ENCODE data around the gene RAB40C.
A peak's percentile ranks its signal among the peaks of the same experiment; 100 is the strongest.

Gene RAB40C

DNA sequence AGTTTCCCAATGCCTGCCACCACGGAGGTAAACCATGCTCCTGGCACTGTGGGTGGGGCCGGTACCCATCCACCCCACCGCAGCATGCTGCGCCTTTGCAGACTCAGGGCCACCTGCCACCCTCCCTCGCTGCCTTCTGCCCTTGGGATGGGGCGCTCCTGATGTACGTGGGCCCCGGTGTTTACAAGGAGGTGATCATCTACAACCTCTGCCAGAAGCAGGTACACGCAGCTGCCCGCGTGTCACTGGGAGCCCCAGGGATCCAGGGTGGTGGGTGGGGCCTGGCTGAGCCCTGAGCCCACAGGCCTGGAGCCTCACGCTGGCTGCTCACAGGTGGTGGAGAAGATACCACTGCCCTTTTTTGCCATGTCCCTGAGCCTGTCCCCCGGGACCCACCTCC, 76.7 kb downstream of the RAB40C start:
- no peak for DNase-seq (ENCODE audit: low read depth, low spot score)

DNA sequence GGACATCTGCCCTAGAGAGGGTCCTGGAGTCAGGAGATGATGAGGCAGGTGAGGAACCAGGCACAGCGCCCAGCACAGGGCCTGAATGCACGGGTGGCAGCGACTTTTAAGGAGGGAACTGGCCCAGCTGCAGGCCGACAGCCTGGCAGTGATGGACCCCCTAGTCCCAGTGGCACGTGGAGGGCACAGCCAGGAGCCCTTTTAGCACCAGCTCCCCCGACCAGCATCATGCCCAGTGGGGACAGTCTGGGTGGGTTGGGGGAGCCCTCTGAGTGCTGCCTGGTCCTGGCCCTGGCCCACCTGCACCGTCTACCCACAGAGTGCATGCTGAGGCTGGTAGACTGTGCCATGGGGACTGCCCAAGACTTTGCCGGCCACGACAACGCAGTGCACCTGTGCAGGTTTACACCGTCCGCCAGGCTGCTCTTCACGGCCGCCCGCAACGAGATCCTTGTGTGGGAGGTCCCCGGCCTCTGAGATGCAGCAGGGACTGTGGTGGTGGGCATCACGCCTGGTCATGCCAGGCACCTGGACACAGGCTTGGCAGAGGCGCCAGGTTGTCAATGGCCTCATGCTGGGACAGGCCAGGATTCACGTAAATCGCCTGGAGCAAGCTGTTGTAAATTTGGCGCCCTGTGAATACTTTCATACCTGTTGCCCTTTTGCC, 77.4 kb downstream of the RAB40C start:
- no peak for DNase-seq (ENCODE audit: low read depth, low spot score)

DNA sequence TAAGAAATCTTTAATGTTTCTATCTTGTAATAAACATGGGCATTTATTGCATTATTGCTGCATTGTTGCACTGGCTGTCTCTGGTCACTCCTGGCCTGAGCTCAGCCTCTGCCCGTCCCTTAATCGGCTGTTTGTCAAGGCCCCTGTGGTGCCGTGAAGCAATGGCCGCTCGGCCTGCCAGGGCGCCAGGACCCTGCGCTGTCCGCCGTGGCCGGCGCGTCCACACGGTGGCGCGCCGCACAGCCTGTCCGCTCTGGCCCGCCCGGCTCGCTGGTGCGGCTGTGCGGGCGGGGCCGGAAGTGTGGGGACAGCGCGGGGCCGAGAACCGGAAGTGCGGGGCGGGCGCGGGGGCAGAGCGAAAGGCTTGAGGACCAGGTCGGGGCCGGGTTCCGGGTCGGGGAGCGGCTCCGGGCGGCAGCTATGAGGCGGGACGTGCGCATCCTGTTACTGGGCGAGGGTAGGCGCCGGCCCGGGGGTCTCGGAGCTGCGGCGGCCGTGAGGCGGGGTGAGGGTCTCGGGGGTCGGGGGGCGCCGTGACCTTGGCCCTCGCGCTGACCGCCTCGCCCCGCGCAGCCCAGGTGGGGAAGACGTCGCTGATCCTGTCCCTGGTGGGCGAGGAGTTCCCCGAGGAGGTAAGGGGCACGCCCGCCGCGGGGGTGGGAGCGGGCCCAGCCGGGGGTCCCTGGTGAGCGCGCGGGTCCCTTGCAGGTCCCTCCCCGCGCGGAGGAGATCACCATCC, 78.1 kb downstream of the RAB40C start, which contains the start of gene RHOT2:
TSS of gene RHOT2 (plus strand) at position 353 of the 739 bp plus-strand sequence. CDS start at position 421, 68 bp downstream.
- peak; percentile 86 for DNase-seq (ENCODE audit: low read depth, low spot score)

DNA sequence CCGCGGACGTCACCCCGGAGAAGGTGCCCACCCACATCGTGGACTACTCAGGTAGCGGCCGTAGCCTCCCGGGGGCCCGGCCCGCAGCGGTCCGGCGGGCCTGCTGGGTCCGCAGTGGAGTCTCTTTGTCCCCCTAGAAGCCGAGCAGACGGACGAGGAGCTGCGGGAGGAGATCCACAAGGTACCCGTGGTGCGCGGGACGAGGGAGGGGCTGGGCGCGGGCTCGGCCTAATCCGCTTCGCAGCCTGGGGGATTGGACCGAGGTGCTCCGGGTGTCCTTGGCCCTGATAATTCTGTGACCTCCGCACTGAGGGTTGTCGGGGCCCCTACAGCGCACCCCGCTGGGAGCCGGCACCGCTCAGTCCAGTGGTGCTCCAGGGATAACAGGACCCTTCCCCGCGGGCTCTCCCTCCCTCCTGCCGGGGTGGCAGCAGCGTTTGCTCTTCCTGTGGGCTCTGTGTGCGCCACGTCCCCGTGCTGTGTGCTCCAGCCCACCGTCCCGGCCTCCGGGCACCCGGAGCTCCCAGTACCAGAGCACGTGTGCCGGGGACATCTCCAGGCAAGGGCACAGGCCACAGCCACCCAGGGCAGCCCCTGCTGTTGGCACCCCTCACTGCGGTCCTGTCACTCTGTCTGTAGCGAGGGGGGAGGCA, 78.8 kb downstream of the RAB40C start:
- DNase-seq (ENCODE audit: low read depth, low spot score), result no peak

DNA sequence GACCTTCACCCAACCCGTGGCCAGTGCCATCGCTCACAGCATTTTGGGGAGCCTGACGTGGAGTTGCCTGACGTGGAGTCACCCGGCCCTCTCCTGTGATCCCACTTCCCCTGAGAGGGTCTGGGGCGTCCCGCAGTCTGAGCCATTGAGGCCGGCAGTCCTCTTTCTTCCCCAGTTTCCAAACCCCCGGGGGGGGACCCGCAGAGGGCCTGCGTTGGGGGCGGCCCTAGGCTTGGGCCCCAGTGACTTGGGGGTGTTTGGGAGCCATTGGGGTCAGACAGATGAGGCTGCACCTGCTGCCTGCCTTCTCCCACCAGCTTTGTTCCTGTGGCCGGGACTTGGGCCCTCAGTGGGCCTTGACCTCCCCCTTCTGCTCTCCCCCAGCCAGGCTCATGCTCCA, 79.8 kb downstream of the RAB40C start:
- DNase-seq (ENCODE audit: low read depth, low spot score), result no peak

DNA sequence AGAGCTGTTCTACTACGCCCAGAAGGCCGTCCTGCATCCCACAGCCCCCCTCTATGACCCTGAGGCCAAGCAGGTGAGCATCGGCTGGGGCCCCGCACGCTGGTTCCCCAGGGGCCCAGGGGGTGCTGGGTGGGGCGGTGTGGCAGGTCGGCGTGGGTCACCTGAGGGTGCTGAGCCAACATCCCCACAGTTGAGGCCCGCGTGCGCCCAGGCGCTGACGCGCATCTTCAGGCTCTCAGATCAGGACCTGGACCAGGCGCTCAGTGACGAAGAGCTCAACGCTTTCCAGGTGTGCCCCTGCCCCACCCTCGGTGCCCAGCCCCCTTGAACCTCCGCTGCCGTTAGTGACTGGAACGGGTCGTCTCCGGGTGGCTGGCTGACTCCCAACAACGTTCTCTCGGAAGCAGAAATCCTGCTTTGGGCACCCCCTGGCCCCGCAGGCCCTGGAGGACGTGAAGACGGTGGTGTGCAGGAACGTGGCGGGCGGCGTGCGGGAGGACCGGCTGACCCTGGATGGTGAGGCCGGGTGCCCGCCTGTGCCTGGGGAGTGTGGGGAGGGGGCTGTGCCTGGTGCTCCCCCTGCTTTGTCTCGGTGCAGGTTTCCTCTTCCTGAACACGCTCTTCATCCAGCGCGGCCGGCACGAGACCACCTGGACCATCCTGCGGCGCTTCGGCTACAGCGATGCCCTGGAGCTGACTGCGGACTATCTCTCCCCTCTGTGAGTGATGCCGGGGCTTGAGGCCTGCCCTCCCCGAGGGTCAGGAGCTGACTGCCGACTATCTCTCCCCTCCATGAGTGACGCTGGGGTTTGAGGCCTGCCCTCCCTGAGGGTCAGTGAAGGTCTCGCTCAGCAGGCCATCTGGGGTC, 80.9 kb downstream of the RAB40C start:
- DNase-seq (ENCODE audit: low read depth, low spot score), result no peak

DNA sequence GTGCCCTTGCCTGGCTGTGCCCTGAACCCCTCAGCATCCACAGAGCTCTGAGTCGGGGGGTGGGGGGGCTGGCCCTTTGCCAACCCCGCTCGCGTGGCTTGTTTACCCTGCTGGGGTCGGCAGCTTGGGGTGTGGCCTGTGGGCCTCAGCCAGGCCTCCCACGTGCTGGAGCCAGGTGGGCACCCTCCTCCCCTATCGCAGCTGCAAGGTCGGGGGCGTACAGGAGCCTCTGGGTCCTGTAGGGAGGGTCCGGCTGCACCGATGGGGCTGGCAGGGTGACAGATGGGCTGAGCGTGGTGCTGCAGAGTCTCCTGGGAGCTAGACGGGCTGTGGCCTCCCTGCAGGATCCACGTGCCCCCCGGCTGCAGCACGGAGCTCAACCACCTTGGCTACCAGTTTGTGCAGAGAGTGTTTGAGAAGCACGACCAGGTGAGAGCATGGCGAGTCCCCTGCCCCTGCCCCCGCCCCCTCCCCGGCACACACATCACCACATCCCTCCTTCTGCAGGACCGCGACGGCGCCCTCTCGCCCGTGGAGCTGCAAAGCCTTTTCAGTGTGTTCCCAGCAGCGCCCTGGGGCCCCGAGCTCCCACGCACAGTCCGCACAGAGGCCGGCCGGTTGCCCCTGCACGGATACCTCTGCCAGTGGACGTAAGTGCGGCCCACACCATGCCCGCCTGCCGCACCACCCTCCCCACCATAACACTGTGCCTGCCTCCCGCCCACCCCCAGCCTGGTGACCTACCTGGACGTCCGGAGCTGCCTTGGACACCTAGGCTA, 81.7 kb downstream of the RAB40C start:
- DNase-seq (ENCODE audit: low read depth, low spot score), result no peak

DNA sequence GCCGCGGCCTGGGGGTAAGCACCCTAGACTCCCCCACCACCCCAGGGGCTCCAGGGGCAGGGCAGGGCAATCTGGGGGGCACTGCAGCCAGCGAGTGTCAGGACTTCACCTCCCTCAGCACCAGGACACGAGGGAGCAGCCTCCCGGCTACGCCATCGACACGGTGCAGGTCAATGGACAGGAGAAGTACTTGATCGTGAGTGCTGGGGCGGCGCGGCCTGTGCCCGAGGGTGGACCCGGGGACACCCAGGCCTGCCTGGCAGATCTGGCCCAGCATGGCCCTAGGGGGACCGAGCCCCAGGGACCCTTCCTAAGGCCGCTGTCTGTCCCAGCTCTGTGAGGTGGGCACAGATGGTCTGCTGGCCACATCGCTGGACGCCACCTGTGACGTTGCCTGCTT, 82.5 kb downstream of the RAB40C start:
- no peak for DNase-seq (ENCODE audit: low read depth, low spot score)

DNA sequence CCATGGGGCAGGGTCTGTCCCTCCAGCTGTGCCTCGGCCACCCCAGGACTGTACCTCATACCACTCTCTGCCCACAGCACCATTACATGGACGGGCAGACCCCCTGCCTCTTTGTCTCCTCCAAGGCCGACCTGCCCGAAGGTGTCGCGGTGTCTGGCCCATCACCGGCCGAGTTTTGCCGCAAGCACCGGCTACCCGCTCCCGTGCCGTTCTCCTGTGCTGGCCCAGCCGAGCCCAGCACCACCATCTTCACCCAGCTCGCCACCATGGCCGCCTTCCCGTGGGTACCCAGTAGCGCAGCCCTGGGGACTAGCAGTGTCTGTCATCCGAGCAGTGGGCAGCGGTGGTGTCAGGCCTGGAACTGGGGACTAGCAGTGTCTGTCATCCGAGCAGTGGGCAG, 83.0 kb downstream of the RAB40C start:
- DNase-seq (ENCODE audit: low read depth, low spot score), result no peak

DNA sequence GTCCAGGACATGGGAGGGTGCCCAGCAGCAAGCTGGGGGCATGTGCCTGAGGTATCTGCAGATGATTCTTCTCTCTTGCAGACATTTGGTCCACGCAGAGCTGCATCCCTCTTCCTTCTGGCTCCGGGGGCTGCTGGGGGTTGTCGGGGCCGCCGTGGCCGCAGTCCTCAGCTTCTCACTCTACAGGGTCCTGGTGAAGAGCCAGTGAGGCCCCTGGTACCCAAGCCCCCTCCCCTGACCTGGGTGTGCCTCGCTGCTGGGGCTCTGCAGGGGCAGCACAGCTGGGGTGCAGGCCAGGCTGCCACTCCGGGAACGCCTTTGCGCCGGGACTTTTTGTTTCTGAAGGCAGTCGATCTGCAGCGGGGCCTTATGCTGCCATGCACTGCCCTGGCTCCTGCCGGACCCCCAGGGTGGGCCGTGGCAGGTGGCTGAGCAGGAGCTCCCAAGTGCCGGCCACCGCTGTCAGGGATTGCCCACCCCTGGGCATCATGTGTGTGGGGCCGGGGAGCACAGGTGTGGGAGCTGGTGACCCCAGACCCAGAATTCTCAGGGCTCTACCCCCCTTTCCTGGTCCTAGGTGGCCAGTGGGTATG, 83.6 kb downstream of the RAB40C start:
- DNase-seq (ENCODE audit: low read depth, low spot score), result no peak

DNA sequence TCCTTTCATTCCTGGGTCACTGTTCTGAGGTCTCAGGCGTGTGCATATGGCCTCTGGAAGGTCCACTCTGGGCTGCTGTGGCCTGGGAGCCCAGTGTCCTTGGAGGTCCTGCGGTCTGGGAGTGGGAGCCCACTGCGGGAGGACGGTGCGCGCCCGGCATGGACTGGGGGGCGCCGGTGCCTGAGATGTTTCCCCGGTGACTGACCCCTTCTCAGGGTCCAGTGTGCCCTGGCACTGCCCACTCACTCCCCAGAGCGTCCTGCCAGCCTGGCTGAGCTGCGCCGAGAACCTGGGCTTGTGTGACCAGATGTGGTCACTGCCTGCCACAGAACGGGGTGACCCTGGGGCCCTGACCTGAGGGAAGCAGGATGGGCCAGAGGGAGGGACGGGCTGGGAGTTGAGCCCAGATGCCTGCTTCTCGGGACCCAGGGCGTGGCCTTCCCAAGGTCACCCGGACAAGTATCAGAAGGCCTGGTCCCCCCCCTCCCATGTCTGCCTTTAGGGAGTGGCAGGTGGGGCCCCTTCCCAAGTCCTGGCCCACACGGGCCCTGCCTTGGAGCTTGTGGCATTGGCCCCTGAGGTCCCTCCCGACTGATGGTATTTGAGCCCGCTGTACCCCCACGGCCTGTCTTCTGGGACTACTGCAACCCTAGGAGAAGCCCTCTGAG, 84.5 kb downstream of the RAB40C start:
- DNase-seq (ENCODE audit: low read depth, low spot score), result no peak

DNA sequence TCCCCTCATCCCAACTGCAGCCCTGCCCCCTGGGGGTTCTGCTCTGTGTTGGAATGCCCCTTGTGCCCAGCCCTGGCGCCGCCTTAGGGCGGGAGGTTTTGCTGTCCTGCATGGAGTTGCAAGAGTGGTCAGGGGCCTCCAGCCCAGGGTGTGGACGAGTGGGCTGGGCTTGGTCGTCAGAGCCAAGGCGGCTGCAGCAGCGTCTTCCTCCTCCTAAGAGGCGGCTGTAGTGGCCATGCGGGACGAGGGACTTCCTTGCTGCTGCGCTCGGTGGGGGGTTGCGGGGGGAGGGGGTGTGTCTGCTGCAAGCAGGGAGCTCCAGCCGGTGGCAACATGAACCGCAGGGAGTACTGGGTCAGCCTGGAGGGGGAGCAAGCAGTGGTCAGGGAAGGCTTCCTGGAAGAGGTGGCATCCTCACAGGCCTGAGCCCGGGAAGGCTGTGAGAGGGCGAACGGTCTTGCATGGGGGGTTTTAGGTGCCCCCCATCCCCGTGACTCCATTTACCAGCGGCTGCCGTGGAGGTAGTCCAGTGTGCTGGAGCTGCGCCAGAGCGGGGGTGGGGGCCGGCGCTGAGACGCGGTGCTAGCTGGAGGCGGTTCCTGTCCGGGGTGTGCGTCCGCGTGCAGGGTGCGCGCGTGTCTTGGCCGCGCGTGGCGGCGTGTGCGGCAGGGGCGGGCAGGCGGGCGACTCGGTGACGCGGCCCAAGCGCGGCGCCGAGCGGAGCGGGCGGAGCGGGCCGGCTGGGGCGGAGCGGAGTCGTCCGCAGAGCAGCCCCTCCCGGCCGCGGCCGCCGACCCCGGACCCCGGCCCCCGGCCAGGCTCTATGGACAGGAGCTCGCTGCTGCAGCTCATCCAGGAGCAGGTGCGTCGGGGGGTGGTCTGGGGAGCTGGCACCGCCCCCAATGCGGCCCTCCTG, 85.4 kb downstream of the RAB40C start, which contains the start of gene RHBDL1:
TSS of gene RHBDL1 (plus strand) at position 704 of the 916 bp plus-strand sequence. CDS start at position 824, 120 bp downstream.
- DNase-seq (ENCODE audit: low read depth, low spot score), result no peak

DNA sequence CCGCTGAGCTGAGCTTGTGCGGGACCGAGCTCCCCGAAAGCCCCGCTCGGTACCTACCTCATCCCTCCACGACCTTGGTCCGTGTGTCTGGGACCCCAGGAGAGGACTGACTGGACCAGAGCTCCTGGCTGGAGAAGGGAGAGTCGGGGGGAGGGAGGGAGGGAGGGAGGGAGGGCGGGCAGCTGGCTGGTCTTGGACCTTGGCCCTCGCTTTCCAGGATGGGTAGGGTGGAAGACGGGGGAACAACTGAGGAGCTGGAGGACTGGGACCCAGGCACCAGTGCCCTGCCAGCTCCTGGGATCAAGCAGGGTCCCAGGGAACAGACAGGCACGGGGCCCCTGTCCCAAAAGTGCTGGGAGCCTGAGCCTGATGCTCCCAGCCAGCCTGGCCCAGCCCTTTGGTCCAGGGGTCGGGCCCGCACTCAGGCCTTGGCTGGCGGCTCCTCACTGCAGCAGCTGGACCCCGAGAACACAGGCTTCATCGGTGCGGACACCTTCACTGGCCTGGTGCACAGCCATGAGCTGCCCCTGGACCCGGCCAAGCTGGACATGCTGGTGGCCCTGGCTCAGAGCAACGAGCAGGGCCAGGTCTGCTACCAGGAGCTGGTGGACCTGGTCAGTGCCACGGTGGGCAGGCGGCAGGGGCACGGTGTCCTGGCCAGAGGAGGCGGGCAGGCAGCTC, 86.2 kb downstream of the RAB40C start:
- DNase-seq (ENCODE audit: low read depth, low spot score), result no peak

DNA sequence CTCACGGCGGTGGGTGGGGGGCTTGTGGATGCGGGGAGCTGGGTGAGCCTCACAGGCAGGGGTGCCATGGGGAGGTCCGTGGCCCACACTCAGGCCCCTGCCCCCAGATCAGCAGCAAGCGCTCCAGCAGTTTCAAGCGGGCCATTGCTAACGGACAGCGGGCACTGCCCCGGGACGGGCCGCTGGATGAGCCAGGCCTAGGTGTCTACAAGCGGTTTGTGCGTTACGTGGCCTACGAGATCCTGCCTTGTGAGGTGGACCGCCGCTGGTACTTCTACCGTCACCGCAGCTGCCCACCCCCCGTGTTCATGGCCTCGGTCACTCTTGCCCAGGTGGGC, 86.7 kb downstream of the RAB40C start:
- DNase-seq (ENCODE audit: low read depth, low spot score), result no peak

DNA sequence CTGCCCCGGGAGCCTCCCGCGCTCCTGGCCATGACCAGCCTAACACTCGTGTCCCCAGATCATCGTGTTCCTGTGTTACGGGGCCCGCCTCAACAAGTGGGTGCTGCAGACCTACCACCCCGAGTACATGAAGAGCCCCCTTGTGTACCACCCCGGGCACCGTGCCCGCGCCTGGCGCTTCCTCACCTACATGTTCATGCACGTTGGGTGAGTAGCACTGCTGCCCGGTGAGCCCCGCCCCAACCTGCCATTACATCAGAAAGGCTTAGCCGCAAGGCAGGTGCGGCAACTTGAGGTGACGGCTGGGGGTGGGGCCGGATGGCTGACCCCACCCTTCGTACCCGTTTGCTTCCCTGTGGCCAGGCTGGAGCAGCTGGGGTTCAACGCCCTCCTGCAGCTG, 87.0 kb downstream of the RAB40C start:
- DNase-seq (ENCODE audit: low read depth, low spot score), result no peak

DNA sequence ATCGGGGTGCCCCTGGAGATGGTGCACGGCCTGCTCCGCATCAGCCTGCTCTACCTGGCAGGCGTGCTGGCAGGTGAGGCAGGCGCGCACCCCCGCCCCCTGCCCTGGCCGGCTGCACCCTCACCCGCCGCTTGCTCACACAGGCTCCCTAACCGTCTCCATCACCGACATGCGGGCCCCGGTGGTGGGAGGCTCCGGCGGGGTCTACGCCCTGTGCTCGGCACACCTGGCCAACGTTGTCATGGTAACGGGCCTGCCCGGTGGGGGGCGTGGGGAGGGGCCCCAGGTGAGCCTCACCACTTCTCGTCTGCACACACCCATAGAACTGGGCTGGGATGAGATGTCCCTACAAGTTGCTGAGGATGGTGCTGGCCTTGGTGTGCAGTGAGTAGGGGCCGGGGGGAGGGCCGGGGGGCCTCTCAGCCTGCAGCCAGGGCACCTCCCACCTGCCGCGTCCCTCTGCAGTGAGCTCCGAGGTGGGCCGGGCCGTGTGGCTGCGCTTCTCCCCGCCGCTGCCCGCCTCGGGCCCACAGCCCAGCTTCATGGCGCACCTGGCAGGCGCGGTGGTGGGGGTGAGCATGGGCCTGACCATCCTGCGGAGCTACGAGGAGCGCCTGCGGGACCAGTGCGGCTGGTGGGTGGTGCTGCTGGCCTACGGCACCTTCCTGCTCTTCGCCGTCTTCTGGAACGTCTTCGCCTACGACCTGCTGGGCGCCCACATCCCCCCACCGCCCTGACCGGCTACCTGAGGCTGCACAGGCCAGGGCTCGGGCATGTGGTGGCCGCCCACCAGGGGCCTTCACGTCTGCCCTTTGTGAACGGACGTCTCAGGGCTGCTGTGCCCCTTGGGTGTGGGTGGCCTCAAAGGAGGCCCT, 87.7 kb downstream of the RAB40C start:
- no peak for DNase-seq (ENCODE audit: low read depth, low spot score)

DNA sequence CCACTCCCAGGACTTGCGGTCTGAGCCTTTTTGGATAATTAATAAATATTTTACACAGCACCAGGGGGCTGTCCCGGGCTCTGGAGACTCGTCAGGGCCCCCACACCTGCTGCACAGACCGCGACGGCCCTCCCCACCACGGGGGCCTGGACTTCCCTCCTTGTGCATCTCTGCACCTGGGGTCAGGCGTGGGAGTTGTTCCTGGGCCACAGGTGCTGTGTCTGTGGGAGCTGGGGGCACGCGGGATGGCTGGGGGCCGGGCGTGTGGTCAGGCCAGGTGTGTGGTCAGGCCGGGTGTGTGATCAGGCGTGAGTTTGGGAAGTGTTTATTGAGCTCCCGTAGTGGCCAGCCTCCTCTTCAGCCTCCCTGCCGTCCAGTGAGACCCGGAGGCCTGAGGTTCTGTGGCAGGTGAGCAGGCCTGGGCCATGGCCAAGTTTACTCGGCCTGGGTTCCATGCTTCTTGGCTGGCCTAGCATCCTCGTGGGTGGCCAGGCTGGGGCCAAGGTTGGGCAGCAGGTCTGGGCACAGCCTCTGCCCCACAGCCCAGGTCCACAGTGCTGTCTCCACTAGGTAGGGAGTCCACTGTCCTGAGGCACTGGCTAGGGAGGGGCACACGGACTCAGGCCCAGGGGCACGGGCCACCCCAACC, 88.5 kb downstream of the RAB40C start:
- DNase-seq (ENCODE audit: low read depth, low spot score), result no peak

Measured in activated CD4-positive, CD25-positive, alpha-beta regulatory T cell treated with anti-CD3 and anti-CD28 coated beads, Interleukin-2, amount 50 U/mL, for 16 hours (primary cell).